Astrocyte of the hippocampus (primary cell): ENCODE data around the gene CDCA4.
"Not testable (repeated sequence)": the region's sequence is repeated elsewhere in the genome, so short reads cannot be mapped to it uniquely, and the experiment has no call there.

ENCODE experiments used
- DNase-seq: peaks from one replicate; pipeline ENCODE4 v3.0.0; 2011; ENCODE audit warnings: low read depth, low spot score

The CDCA4 gene

GRCh38 chr14:105058521-105059034 is 37.7 kb upstream of the CDCA4 start:
- no peak for DNase-seq

GRCh38 chr14:105056303-105056831 is 35.5 kb upstream of the CDCA4 start:
- DNase-seq: no peak

DNA sequence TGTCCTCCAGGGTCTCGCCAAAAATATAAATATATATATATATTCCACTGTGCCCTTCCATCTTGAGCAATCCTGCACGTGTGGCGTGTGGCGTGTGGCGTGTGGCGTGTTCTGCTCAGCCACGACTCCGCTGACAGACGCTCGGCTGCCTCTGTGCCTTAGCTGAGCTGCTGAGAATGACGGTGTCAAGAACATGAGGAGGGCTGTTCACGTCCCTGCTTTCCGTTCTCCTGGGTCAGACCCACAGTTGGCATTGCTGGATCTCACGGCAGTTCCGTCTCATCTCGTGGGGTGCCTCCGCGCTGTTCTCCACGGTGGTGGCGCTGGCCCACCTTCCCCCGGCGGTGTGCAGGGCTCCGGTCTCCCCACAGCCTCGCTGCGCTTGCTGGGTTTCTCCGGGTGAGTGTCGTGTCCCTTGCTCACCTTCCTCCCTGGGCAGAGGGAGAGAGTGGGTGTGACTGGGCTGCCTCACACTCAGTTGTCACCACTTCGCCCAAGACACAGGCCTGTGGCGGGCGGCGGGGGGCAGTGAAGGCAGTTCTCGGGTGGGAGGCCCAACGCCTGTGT is 34.9 kb upstream of the CDCA4 start:
- DNase-seq: no peak

DNA sequence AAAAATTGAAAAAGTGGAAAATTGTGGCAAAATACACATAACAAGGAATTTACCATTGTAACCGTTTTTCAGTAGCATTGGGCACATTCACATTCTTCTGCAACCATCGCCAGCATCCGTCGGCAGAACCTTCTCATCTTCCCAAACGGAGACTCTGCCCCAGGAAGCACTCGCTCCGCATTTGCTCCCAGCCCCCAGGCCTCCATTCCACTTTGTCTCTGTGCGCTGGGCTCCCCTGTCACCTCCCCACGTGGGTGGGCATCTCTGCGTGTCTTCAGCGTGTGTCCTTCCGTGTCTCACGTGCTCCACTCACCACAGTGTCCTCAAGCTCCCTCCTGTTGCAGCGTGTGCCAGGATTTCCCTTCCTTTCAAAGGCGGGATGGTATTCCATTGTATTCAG is 34.5 kb upstream of the CDCA4 start:
- DNase-seq: no peak

GRCh38 chr14:105053996-105054395 is 33.1 kb upstream of the CDCA4 start:
- no peak for DNase-seq

DNA sequence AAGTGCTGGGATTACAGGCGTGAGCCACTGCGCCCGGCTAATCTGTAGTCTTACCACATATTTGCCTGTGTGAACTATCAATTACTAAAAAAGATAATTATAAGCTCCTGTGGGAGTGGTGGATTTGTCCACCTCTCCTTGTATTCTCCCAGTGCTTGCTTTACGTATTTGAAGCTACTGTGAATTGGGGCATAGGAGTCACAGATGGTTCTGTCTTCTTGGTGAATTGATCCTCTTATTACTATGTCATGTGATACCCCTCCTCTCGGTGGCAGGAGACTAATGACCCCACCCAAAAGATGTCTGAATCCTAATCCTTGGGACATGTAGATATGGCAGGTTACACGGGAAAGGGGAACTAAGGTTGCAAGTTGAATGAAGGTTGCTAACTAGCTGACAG is 32.5 kb upstream of the CDCA4 start:
- DNase-seq: no peak

DNA sequence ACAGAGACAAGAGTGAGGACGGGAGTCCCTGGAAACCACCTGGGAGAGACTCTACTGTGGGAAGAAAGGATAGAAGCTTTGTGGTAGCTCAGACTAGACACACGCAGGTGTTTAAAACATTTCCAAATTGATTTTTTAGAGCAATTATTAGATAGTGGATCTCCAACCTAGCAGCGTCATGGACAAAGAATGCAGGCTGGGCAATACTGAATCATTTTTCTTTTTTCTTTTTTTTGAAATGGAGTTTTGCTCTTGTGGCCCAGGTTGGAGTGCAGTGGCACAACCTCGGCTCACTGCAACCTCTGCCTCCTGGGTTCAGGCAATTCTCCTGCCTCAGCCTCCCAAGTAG is 31.2 kb upstream of the CDCA4 start:
- DNase-seq: no peak

DNA sequence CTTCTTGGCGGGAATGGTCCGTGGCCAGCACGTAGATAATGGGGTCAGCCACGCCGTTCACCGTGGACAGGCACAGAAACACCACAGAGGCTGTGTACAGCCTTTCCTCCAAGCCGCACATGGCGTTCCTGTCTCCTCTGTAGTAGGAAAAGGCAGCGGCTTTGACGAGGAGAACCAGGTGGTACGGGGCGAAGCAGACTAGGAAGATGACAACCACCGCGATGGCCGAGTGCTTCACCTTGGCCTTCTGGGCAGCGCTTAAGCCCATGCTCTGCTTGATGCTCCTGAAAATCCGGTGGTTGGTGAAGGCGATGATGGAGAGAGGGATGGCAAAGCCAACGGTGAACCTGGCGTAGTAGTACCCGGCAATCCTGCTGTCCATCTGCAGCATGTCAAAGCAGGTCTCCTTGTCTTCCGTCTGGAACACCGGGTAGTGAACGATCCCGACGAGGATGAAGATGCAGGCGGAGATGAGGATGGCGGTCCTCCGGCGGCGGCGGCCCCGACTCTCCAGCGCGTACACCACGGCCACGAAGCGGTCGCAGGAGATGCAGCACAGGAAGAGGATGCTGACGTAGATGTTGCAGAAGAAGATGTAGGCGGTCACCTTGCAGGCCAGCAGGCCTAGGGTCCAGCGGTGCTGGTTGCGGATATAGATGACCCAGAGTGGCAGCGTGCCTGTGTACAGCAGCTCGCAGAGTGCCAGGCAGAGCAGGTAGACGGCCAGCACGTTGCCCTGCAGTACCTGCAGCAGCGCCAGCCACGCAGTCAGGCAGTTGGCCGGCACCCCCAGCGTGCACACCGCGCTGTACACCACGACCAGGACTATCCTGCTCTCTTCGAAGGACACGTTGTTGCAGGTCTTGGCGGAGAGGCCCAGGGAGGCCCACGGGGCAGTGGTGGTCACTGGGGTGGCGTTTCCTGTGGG is 30.6 kb upstream of the CDCA4 start:
- DNase-seq: no peak

- peak; percentile 55 for DNase-seq
Observed at GRCh38 chr14:105050551-105050897, 29.6 kb upstream of the CDCA4 start.

- DNase-seq: no peak
Observed at GRCh38 chr14:105049753-105050550, 29.1 kb upstream of the CDCA4 start.

DNA sequence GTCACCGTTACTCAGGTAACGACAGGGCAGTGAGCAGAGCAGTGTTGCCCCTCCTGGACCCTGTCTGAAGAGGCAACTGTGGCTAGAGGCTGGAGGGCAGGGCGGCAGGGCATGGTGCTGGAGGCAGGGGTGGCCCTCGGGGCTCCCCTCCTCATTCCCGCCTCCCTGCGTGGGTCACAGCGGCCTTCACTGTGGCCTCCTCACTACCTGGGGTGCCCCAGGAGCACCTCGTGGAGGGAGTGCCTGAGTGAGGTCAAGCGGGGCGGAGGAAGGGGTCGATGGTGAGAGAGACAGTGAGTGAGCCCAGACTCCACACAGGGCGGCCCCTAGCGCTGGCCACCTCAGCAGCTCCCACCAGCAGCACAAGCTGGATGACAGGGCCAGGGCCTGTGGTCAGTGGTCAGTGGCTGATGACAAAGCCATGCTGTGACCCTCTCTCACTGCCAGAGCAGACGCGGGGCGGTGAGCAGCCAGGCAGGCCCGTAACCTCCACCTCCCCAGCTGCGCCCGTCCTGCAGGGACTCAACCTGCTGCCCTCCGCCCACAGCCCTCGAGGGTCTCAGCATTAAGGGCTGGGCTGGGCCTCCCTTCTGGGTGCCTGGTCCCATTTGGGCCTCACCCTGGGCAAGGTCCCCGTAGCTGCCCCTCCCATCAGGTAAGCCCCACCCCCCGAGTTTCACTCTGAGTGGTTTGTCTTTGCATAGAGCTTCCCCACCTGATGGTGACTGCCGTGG is 26.6 kb upstream of the CDCA4 start:
- DNase-seq: no peak

DNA sequence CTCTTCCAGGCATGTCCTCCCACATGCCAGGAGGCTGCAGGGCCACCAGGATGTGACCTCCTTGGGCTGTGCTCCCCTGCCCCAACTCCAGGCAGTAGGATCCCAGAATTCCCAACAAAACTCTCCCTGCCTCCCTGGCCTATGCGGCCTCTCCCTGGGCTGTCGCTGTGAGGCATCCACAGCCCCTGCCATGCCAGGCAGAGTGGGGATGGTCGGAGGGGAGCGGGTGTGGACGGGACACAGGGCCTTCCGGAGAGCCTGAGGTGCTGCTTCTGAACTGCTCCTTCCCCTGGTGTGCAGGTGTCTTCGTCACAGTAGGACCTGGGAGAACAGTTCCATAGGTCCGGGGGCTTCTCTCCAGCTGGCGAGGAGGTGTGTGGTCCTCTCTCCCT is 26.0 kb upstream of the CDCA4 start:
- DNase-seq: no peak

- peak; percentile 91 for DNase-seq
Observed at GRCh38 chr14:105045710-105046326, 24.9 kb upstream of the CDCA4 start.

- no peak for DNase-seq
Observed at GRCh38 chr14:105043641-105044040, 22.8 kb upstream of the CDCA4 start.

DNA sequence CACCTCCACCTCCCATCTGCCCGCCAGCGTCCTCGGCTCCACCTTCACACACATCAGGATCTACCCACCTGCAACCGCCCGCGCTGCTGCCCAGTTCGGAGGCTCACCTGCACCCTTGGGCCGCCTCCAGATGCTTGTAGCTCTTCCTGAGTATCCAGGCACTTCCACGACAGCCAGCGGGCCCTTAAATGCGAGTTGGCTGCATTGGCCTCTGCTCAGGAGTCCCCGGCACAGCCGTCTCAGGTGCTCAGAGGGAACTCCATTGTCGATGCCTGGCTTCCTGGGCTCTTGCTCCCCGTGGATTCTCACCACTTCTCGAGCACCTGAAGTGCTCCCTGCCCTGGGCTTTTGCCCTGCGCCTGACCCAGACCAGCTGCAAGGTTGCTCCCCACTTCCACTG is 21.9 kb upstream of the CDCA4 start:
- no peak for DNase-seq

GRCh38 chr14:105041841-105042765 is 21.2 kb upstream of the CDCA4 start:
- no peak for DNase-seq

- DNase-seq: no peak
Observed at GRCh38 chr14:105039458-105040205, 18.7 kb upstream of the CDCA4 start.

DNA sequence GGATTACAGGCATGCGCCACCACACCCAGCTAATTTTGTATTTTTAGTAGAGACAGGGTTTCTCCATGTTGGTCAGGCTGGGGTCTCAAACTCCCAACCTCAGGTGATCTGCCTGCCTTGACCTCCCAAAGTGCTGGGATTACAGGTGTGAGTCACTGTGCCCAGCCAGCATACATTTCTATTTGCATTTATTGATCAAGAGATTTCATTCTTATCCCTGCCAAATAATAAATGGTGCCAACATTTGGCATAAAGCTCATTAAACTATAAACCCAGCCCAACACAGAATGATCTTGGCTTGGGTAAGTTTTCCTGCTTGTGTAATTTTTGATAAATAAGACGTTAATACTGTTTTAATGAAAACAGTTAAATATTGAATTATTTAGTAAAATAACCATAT is 14.7 kb upstream of the CDCA4 start:
- DNase-seq: not testable (repeated sequence)
